GM23338 (cell line): Measurements from ENCODE around the gene UBE2L6. TPM values are rescaled to one million over a fixed set of nuclear protein-coding genes. Genes with fewer than 3 reads are reported as not detected.

Experiments
- ATAC-seq: fragments of 200-7000 bp; cut with Tn5 transposase; 3 replicates; pipeline ENCODE4 v1.9.1; 2020
- DNase-seq: peaks from one replicate; pipeline ENCODE4 v3.0.0-alpha.2; 2015; ENCODE audit warnings: low spot score
- H2AFZ ChIP-seq: fragments of 200-600 bp; sonication (generic); 2 replicates; pipeline ENCODE4 v1.8.0; 2016; ENCODE audit warnings: antibody characterized with exemption, mild to moderate bottlenecking, moderate library complexity
- H3F3A ChIP-seq: fragments of 200-600 bp; sonication (generic); replicated peaks from 2 replicates; pipeline ENCODE4 v1.8.0; 2017; ENCODE audit warnings: antibody characterized with exemption, mixed run types, low read depth
- H3K27ac ChIP-seq: fragments of 200-600 bp; sonication (generic); 2 replicates; pipeline ENCODE4 v1.6.1; 2016; ENCODE audit warnings: low read depth
- H3K27me3 ChIP-seq: fragments of 200-600 bp; sonication (generic); 2 replicates; pipeline ENCODE4 v1.8.0; 2016; ENCODE audit warnings: mild to moderate bottlenecking, mixed run types, moderate library complexity; ENCODE audit not compliant: insufficient read depth
- H3K36me3 ChIP-seq: fragments of 200-600 bp; sonication (generic); 2 replicates; pipeline ENCODE4 v1.8.0; 2016; ENCODE audit warnings: mild to moderate bottlenecking; ENCODE audit not compliant: insufficient read depth
- H3K4me1 ChIP-seq: fragments of 200-600 bp; sonication (generic); 2 replicates; pipeline ENCODE4 v1.8.0; 2016; ENCODE audit warnings: mild to moderate bottlenecking, moderate library complexity; ENCODE audit not compliant: insufficient read depth
- H3K4me2 ChIP-seq: fragments of 200-600 bp; sonication (generic); 2 replicates; pipeline ENCODE4 v1.7.1; 2017; ENCODE audit warnings: mixed run types
- H3K4me3 ChIP-seq: fragments of 200-600 bp; sonication (generic); 2 replicates; pipeline ENCODE4 v1.6.1; 2016; ENCODE audit warnings: mixed run types
- H3K79me2 ChIP-seq: fragments of 200-600 bp; sonication (generic); replicated peaks from 2 replicates; pipeline ENCODE4 v1.8.0; 2017; ENCODE audit warnings: mild to moderate bottlenecking; ENCODE audit not compliant: insufficient read depth
- H3K9me2 ChIP-seq: fragments of 200-600 bp; sonication (generic); 2 replicates; pipeline ENCODE4 v1.8.0; 2017; ENCODE audit not compliant: insufficient read depth
- H4K20me1 ChIP-seq: fragments of 200-600 bp; sonication (generic); replicated peaks from 2 replicates; pipeline ENCODE4 v1.8.0; 2017; ENCODE audit warnings: mild to moderate bottlenecking; ENCODE audit not compliant: insufficient read depth
- H3K27ac Mint-ChIP-seq: 2 replicates; pipeline ENCODE4 v1.8.0; 2020; ENCODE audit warnings: inconsistent platforms, mild to moderate bottlenecking, moderate library complexity, mixed read lengths
- H3K27me3 Mint-ChIP-seq: 3 replicates; pipeline ENCODE4 v1.8.0; 2022; ENCODE audit warnings: low read depth, mild to moderate bottlenecking, moderate library complexity, mixed read lengths, inconsistent platforms; ENCODE audit not compliant: insufficient read depth, poor library complexity
- H3K36me3 Mint-ChIP-seq: 3 replicates; pipeline ENCODE4 v1.8.0; 2021; ENCODE audit warnings: low read depth, mild to moderate bottlenecking, inconsistent platforms, moderate library complexity, mixed read lengths
- H3K4me1 Mint-ChIP-seq: 3 replicates; pipeline ENCODE4 v1.8.0; 2020; ENCODE audit warnings: mild to moderate bottlenecking, inconsistent platforms, mixed read lengths
- H3K4me3 Mint-ChIP-seq: 3 replicates; pipeline ENCODE4 v1.8.0; 2021; ENCODE audit warnings: moderate library complexity, mild to moderate bottlenecking, inconsistent platforms, mixed read lengths
- H3K9me3 Mint-ChIP-seq: 3 replicates; pipeline ENCODE4 v1.8.0; 2020; ENCODE audit warnings: moderate library complexity, mild to moderate bottlenecking, inconsistent platforms, mixed read lengths
- CREB1 ChIP-seq: fragments of 250-450 bp; sonication (Bioruptor Pico); IDR thresholded peaks from 2 replicates; pipeline ENCODE4 v1.5.0; 2020; ENCODE audit warnings: low read depth, mild to moderate bottlenecking, moderate library complexity
- EZH2 ChIP-seq: fragments of 200-600 bp; sonication (generic); IDR thresholded peaks from one replicate; pipeline ENCODE4 v1.8.0; 2017; ENCODE audit warnings: antibody characterized with exemption, mild to moderate bottlenecking, low read depth; ENCODE audit not compliant: unreplicated experiment
- JUNB ChIP-seq: IDR thresholded peaks from one replicate; pipeline ENCODE4 v1.6.1; 2016; ENCODE audit warnings: antibody characterized with exemption; ENCODE audit not compliant: unreplicated experiment
- POLR2AphosphoS5 ChIP-seq: IDR thresholded peaks from 2 replicates; pipeline ENCODE4 v1.6.1; 2016; ENCODE audit warnings: antibody characterized with exemption, low read depth
- STAT1 ChIP-seq: IDR thresholded peaks from one replicate; pipeline ENCODE4 v1.6.1; 2016; ENCODE audit warnings: antibody characterized with exemption; ENCODE audit not compliant: unreplicated experiment
- polyA plus RNA-seq: library from polyadenylated mRNA; unstranded; fragments of >200 nt; fragmentation: Nextera tagmentation; extraction: Ambion mirVana; gene quantifications from 2 replicates; pipeline ENCODE4 v1.2.1, GENCODE V29; 2016
- total RNA-seq: library from RNA; depleted of rRNA; stranded (reverse); fragments of >200 nt; shearing (Covaris generic); gene quantifications from 2 replicates; pipeline ENCODE4 v1.2.3, GENCODE V29; 2014
- TF ChIP-seq, protein P1 (sequence below): fragments of 250-450 bp; sonication (Bioruptor Pico); IDR thresholded peaks from 2 replicates; pipeline ENCODE4 v1.5.0; 2020; ENCODE audit warnings: mild to moderate bottlenecking, moderate library complexity

UBE2L6 gene
- total and polyA plus RNA-seq, 2 experiments from 2014 or later: 46.0 to 52.0 TPM

DNA sequence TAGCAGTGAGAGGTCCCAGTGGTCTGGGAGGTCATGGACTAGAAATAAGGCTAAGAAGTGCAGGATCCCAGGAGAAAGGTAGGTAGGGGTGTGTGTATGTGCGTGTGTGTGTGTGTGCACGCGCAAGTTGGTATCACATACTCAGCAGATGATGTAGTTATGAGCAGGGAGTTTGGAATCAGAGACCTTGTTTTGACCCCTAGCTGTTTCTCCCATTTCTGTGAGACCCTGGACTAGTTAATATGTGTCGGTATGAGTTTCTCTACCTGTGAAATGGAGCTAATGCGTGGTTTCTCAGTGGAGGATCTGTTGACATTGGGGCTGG is 31.3 kb upstream of the UBE2L6 start (continued):
- TF ChIP-seq, protein P1, sequence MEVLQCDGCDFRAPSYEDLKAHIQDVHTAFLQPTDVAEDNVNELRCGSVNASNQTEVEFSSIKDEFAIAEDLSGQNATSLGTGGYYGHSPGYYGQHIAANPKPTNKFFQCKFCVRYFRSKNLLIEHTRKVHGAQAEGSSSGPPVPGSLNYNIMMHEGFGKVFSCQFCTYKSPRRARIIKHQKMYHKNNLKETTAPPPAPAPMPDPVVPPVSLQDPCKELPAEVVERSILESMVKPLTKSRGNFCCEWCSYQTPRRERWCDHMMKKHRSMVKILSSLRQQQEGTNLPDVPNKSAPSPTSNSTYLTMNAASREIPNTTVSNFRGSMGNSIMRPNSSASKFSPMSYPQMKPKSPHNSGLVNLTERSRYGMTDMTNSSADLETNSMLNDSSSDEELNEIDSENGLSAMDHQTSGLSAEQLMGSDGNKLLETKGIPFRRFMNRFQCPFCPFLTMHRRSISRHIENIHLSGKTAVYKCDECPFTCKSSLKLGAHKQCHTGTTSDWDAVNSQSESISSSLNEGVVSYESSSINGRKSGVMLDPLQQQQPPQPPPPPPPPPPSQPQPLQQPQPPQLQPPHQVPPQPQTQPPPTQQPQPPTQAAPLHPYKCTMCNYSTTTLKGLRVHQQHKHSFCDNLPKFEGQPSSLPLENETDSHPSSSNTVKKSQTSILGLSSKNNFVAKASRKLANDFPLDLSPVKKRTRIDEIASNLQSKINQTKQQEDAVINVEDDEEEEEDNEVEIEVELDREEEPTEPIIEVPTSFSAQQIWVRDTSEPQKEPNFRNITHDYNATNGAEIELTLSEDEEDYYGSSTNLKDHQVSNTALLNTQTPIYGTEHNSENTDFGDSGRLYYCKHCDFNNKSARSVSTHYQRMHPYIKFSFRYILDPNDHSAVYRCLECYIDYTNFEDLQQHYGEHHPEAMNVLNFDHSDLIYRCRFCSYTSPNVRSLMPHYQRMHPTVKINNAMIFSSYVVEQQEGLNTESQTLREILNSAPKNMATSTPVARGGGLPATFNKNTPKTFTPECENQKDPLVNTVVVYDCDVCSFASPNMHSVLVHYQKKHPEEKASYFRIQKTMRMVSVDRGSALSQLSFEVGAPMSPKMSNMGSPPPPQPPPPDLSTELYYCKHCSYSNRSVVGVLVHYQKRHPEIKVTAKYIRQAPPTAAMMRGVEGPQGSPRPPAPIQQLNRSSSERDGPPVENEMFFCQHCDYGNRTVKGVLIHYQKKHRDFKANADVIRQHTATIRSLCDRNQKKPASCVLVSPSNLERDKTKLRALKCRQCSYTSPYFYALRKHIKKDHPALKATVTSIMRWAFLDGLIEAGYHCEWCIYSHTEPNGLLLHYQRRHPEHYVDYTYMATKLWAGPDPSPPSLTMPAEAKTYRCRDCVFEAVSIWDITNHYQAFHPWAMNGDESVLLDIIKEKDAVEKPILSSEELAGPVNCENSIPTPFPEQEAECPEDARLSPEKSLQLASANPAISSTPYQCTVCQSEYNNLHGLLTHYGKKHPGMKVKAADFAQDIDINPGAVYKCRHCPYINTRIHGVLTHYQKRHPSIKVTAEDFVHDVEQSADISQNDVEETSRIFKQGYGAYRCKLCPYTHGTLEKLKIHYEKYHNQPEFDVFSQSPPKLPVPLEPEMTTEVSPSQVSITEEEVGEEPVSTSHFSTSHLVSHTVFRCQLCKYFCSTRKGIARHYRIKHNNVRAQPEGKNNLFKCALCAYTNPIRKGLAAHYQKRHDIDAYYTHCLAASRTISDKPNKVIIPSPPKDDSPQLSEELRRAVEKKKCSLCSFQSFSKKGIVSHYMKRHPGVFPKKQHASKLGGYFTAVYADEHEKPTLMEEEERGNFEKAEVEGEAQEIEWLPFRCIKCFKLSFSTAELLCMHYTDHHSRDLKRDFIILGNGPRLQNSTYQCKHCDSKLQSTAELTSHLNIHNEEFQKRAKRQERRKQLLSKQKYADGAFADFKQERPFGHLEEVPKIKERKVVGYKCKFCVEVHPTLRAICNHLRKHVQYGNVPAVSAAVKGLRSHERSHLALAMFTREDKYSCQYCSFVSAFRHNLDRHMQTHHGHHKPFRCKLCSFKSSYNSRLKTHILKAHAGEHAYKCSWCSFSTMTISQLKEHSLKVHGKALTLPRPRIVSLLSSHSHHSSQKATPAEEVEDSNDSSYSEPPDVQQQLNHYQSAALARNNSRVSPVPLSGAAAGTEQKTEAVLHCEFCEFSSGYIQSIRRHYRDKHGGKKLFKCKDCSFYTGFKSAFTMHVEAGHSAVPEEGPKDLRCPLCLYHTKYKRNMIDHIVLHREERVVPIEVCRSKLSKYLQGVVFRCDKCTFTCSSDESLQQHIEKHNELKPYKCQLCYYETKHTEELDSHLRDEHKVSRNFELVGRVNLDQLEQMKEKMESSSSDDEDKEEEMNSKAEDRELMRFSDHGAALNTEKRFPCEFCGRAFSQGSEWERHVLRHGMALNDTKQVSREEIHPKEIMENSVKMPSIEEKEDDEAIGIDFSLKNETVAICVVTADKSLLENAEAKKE (CRISPR knock-in tag): no peak

DNA sequence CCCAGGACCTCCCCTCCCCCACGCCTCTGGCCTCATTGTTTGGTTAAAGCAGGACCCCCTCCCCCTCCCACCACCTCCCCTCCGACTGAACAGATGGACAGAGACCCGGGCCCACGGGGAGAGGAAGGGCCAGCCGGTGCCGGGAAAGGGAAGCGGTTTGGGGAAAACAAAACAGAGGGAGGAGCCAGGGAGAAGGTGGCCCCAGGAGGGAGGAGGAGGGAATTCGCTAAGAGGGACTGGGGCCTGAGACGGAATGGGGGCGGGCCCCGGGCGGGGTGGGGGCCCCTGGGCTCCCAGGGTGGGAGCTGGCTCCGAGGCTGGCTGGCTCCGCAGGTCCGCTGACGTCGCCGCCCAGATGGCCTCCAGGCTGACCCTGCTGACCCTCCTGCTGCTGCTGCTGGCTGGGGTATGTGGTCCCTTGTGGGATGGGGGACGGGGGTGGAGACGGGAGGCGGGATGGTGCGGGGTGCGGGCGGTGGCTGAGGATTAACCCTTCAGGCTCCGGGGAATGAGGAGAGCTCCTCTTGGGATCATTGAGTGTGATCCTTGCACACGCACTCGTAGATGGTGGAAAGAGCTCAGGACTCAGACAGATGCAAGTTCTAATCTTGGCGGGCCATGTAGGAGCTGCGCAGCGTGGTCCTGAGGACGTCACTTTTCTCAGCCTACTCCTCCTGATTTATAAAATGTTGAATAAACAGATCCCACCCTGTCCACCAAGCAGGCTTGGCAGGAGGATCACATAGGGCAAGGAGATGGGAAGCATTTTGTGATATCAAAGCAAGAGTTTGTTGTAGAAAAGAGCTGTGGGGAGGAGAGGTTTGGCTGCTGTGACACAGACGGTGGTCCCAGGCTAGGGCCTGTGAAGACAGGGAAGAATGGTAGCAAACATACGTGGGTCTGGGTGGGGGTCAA is 30.7 kb upstream of the UBE2L6 start:
- no peaks in the 10 kb centered on the region for H4K20me1 ChIP-seq
- Mint-ChIP-seq H3K4me1 (peaks cover 35% of the 10 kb centered on the region), H3K4me3 (peak overlapping the region; percentile 81), H3K27me3 (peaks cover 18% of the 10 kb centered on the region), H3K27ac (peak overlapping the region; percentile 92), H3K36me3 (peaks cover 27% of the 10 kb centered on the region), H3K9me3 (no peaks in the 10 kb centered on the region)
- H3K4me1 ChIP-seq: peaks cover 11% of the 10 kb centered on the region
- H3K79me2 ChIP-seq: 0 out of 2 replicates have a peak, but pooled peaks cover 3% of the 10 kb centered on the region
- peaks cover 17% of the 10 kb centered on the region for H3F3A ChIP-seq
- DNase-seq: peak; percentile 96
- peak overlapping the region; percentile 64 for H3K4me3 ChIP-seq
- TF ChIP-seq STAT1 (no peak), JUNB (no peak), CREB1 (CRISPR knock-in tag) (peak; percentile 58), POLR2AphosphoS5 (peak; percentile 59), EZH2 (no peak)
- no peaks in the 10 kb centered on the region for H3K9me2 ChIP-seq
- H3K27ac ChIP-seq: peak overlapping the region; percentile 92
- H3K27me3 ChIP-seq: no peaks in the 10 kb centered on the region
- peak overlapping the region; percentile 93 for H3K4me2 ChIP-seq
- H2AFZ ChIP-seq: peak overlapping the region; percentile 96
- H3K36me3 ChIP-seq: no peaks in the 10 kb centered on the region
- ATAC-seq: peak; percentile 87
